NCI-H2171 (cell line): Measurements from ENCODE around the gene HSPBP1.
"Not testable (repeated sequence)": the region's sequence is repeated elsewhere in the genome, so short reads cannot be mapped to it uniquely, and the experiment has no call there.

Experiments used
- DNase-seq: peaks from one replicate; lab custom pipeline; 2025; lab: John Stamatoyannopoulos, UW

Gene HSPBP1, protein sequence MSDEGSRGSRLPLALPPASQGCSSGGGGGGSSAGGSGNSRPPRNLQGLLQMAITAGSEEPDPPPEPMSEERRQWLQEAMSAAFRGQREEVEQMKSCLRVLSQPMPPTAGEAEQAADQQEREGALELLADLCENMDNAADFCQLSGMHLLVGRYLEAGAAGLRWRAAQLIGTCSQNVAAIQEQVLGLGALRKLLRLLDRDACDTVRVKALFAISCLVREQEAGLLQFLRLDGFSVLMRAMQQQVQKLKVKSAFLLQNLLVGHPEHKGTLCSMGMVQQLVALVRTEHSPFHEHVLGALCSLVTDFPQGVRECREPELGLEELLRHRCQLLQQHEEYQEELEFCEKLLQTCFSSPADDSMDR

DNA sequence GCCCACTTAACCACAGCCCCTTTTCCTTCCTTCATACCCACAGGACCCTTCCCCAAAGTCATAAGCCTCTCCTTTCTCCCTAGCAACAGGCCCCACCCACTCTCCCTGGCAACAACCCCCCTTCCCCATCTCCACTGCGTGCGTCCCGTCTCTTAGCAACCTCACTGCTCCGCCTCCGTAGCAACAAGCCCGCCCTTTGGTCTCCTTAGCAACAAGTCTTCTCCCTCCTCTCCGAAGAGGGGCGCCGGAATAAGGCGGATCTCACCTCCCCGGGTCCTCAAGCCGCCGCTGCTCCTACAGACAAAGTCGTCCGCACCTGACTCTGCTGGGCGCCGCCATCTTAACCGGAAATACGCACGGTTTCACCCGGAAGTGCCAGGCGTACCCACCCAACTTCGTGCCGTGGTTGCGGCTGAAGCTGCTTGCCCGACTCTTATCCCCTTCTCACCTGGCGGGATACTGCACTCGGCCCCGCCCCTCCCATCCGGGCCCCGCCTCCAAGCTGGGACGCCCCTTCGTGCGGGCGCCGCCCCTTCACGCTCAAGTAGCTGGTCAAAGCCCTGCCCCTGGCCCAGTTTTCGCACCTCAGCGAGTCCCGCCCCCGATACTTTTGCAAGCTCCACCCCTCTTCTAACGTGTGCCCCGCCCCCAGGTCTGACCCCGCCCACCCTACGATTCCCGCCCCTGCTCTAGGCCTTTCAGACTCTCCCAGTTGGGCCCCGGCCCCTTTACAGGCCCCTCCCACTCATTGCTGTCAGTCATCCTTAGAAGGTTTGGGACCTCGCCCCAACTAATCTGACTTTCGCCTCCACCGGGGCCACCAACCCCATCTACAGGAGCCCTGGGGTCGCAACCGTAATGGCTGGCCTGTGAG is at the start of gene HSPBP1:
HSPBP1 (minus strand) TSS at position 341 of the 874 bp plus-strand sequence. CDS start 502 bp downstream, outside the sequence.
- DNase-seq, result peak; percentile 95

DNA sequence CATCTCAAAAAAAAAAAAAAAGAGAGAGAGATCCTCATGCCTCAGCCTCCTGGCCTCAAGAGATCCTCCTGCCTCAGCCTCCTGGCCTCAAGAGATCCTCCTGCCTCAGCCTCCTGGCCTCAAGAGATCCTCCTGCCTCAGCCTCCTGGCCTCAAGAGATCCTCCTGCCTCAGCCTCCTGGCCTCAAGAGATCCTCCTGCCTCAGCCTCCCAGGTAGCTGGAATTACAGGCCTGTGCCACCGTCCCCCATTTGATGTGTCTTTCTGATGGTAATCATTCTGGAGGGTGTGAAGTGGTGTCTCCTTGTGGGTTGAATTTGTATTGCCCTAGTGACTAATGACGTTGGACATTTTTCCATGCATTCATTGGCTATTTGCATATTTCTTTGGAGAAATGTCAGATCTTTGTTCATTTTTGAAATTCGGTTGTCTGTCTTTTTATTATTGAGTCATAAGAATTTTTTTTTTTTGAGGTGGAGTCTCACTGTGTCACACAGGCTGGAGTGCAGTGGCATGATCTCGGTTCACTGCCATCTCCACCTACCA is 48.9 kb upstream of the HSPBP1 start:
- not testable (repeated sequence) for DNase-seq

DNA sequence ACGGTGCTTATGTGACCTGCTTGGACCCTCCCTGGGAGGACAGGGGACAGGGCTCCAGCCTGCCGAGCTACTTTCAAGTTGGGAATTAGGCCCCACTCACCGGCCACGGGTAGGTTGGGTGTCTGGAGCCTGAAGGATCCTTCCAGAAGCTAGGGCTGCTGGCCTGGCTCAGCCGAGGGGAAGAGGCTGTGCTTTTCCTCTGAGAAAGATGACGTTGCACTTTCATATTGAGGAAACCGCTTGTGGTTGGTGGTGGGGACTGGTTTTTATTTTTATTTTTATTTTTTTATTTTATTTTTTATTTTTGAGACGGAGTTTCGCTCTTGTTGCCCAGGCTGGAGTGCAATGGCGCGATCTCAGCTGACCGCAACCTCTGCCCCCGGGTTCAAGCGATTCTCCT is 45.3 kb upstream of the HSPBP1 start, which contains the start of gene TMEM150B:
TMEM150B (minus strand) TSS at position 170 of the 400 bp plus-strand sequence. CDS start 4,305 bp downstream, outside the sequence.
- DNase-seq, result no peak

DNA sequence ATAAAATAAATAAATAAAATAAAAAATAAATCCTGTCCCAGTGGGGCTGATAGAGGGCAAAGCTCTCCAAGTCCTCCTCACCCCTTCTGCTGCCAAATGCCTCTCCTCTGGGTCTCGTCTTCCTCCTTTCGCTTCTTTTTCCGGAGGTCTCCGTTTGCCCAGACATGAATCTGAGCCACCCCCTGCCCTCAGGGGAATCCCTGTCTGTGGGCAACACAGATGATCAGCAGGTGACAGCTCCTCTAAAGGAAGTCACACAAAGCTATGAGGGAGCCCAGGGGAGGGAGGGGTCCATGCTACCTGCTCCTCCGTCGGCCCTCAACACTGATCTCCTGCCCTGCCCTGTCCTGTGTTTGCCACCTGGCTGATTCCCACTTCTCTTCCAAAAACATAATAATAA is 44.8 kb upstream of the HSPBP1 start:
- no peak for DNase-seq

DNA sequence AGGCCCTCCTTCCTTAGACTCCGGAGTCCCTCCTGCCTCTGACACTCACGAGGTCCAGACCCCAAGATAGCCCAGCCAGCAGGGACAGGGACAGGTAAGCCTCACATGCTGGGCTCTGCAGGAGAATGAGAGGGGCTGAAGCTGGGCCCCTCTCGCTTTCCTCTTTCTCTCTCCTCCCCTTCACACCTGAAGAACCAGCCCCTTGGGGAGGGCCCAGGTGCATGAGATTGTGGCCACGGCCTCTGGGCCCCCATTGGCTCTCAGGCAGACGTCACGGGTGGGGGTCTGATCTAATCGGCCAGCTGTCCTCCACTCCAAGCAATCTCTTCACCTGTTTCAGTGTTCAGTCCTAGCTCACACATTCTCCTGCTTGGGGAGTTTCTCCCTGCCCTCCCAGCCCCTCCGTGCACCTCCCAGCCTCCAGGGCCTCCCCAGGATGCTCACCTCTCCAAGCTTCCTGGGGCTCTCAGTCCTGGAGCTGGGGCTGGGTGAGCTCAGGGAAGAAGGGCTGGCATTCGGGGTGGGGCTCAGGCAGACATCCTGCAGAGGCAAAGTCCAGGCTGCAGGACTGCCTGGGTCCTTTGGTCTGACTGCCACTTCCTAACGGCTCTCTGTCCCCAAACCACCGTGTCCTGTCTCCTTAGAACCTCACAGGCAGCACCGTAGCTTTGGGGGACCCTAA is 42.4 kb upstream of the HSPBP1 start:
- DNase-seq, result no peak

DNA sequence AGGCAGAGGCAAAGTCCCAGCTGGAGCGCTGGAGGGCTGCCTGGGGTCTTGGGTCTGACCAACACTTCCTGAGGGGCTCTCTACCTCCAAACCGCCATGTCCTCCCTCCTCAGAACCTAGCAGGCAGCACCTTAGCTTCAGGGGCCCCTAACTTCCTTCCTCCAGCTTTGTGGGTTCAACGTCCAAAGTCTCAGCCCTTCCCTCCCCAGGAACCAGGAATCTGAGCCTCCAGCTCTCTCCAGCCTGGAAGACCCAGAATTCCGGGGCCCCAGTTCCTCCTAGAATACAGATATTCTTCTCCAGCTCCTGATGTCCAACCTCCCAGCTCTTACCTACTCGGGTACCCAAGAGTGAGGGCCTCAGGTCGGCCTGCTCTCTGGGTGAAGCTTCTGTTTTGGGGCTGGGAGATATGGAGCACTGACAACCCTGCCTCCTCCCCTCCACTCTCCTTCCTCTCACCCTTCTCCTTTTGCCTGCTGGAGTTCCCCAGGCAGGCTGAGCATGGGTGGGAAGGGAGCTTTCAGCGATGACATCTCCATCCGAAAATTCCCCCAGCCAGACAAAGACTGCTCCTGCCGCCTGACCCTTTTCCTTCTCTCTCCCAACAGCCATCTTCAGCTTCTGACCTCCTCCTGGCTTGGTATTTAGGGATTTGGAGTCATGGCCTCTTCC is 41.7 kb upstream of the HSPBP1 start:
- no peak for DNase-seq

DNA sequence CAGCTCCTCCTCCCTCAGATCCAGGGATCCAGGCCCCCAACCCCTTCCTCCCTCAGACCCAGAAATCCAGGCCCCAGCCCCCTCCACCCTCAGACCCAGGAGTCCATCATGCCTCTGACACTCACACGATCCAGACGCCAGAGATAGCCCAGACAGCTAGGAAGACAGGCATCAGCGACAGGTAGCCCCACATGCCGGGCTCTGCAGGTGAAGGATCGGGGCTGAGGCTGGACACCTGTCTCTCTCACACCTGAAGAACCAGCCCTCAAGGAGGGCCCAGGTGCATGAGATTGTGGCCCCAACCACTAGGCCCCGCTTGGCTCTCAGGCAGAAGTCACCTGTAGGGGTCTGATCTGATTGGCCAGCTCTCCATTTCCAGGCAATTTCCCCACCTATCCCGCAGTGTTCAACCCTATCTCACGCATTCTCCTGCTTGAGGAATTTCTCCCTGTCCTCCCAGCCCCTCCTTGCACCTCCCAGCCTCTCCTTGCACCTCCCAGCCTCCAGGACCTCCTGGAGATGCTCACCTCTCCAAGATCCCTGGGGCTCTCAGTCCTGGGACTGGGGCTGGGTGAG is 41.0 kb upstream of the HSPBP1 start:
- DNase-seq, result no peak

DNA sequence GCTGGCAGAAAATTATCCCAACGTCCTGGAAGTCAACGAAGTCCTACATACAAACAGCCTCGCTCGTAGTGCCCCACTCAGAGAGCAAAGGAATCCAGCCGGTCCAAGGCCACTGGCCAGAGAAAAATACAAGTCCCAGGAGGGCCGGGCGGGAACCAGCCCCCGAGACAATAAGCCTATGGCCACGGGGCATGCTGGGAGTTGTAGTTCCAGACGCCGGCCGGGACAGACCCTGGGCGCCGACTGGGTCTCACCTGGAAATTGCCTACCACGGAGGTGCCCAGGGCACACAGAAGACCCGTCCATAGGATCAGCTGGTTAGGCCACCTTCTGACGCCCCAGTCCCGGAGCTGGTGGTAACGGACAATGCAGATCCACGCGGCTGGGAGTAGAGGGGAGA is 39.9 kb upstream of the HSPBP1 start:
- DNase-seq, result no peak

DNA sequence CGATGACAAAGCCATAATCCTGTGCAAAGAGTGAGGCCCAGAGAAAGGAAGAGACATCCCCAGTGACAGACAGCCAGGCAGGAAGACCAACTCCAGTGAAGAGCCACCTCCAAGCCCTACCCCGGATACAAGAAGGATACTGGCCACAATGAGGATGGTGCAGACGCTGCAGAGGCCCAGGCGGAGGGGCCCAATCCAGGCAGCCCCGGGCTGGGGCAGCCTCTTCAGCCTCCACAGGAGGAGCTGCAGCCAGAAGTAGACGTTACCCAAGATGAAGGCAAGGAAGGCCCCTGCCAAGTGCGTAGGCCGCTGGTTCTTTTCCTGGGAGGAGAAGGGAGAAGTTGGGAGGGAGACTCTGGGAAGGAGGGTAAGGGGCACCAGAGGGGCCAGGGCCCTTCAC is 36.7 kb upstream of the HSPBP1 start:
- no peak for DNase-seq

DNA sequence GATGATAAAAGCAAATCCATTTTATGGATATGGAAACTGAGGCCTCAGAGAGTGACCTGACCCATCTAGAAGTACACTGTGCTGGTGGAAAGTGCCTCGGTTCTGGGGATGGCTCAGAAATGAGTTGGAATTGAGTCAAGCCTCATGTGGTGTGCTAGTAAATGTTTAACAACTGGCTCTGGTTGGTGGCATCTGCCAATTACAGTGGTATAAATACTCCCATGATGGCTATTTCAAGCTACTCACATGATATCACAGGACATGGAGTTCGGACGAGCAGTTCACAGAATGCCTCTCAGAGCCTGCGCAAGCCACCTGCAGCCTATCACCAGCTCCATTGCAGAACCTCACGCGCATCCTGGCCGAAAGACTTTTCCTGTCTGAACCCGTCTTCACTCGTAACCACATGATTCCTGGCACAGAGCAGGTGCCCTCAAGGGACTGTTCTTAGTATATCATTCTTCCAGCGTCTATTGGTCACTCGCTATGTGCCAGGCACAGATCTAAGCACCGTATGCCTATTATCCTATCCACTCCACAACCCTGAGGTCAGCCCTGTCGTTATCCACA is 36.1 kb upstream of the HSPBP1 start:
- no peak for DNase-seq

DNA sequence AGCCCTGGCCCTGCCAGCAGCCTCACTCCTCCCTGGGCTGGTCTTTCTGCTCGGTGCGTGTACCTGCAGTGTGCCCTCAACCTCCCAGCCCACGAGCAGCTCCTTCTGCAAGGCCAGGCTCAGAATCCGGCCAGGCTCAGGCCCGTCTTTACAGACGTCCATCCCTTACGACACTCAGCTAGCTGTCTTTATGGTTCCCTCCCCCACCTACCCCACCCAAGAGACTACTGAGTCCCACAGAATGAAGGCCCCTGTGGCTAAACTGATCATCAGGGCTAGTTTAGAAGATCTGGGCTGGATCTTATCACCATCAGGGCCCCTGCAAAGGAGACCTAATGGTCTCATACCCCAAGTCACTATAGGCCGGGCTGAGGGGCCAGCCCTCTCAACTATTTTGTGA is 34.5 kb upstream of the HSPBP1 start:
- DNase-seq, result no peak

DNA sequence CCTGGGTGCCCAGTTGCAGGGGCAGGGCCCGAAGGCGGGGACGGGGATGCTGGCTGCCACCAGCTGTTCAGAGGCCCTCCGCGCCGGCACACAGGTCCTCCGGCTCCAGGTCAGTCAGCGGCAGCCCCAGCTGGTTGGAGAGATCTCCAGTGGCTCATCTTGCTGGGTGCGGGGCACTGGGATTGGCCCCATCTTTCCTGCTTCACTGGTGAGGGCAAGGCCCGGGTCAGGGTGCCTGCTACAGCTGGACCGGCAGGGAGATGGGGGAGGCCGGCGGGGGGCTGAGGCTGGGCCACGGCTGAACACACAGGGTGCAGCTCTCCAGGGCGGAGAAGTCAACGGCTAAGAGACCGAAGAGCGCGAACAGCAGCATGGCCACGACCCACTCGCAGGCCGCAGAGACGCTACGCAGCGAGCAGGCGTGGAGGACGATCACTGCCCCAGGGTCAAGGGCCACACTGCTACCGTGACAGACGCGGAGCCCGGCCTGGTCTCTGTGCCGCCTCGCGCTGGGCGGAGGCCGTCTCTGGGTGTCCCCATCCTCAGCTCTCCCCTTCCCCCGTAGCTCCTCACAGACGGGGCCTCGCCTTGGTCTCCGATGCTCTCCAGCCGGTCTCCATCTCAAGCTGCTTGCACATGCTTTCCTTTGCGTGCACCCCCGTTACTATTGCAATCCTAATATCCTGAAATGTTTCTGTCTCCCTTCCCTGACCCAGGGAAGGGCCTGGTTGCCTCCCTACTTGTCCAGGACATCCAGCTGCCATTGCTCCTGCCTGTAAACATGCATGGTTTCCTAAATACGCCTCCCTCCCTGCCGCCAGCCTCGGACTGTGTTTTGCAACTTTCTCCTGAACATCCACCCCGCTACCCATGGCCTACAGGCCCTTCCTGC is 33.0 kb upstream of the HSPBP1 start:
- DNase-seq, result no peak

DNA sequence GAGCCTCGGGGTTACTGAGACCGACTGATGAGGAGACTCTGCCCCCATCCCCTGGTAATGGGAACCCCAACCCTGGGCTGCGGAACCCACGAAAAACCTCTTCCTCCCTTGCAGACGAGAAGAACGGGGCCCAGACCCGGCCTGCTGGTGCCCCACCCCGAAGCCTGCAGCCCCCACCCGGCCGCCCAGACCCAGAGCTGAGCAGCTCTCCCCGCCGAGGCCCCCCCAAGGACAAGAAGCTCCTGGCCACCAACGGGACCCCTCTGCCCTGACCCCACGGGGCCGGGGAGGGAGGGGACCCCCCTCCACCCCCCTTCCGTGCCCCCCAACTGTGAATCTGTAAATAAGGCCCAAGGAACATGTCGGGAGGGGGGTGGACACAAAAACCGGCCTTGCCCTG is 31.9 kb upstream of the HSPBP1 start:
- DNase-seq, result no peak

DNA sequence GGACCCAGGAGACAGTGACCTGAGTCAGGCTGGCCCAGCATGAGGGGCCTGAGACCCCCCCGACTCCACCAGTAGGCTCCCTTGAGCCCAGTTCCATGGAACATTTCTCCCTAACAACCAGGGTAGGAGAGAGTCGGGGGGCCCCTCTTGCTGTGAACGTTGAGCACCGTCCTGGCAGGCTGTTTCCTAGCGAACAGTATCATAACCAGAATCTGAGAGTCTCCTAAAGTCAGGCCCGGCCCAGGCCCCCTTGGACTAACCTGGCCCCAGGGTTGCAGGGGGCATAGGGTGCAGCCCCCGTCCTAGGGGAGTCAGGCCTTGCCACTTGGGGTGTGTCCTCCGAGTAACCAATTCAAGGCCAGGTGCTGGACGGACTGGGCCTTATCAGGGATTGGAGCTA is 31.5 kb upstream of the HSPBP1 start:
- no peak for DNase-seq

DNA sequence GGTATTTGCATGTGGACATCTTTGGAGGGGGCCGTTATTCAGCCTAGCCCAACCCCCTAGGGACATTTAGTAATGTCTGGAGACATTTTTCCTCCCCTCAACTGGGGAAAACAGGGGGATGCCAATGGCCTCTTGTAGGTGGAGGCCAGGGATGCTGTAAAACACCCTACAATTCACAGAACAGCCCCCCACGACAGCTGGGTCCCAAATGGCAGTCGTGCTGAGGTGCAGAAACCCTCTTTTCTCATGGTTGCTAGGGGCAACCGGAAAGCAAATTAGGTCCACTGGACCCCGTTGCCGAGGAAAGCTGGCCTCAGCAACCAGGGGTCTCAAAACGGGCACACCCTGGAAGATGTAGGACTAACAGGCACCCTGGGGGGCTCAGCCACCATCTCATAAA is 30.6 kb upstream of the HSPBP1 start:
- no peak for DNase-seq

DNA sequence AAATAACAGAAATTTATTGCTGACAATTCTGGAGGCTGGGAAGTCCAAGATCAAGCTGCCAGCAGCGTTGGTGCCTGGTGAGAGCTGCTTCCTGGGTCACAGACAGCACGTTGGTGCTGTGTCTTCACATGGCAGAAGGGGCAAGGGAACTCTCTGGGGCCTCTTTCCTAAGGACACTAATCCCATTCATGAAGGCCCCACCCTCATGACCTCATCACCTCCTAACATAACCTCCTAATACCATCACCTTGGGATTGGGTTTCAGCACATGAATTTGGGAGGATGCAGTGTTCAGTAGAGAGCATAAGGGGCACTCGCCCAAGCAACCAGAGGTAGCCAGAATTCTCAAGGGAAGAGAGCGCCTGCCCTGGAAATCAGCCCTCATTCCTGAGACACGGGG is 29.5 kb upstream of the HSPBP1 start:
- DNase-seq, result no peak

DNA sequence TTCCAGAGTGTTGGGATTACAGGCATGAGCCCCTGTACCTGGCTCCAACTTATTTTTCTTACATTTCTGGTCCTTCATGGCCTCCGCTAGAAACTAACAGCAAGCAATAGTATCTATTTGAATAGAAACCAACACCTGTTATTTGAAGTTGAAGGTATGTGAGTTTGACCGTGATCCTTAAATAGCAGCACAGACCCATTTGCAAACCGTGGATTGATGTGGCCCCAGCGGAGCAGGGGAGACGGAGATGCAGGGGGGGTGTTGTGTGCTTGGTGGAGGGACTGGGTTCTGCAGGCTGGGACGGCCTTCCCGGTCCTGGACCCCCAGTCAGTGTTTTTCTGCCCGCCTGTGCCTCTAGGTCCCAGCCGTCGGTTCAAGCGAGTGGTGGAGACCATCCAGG is 28.4 kb upstream of the HSPBP1 start:
- no peak for DNase-seq

DNA sequence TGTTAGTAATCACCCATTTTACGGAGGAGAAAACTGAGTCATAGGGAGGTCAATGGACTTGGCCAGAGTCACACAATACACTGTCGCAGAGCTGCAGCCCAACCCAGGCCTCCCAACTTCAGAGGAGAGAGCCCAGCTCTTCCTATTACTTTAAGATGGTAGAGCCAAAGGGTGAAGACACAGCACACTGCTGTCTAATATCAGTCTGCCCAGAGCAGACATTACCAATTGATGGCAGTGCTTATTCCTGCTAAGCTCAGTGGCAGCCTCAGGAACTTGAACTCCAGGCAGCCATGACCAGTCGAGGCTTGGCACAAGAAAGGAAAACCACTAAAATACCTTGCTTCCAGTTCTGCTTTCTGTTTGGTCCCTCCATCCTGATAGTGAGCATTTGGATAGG is 26.8 kb upstream of the HSPBP1 start:
- DNase-seq, result no peak

DNA sequence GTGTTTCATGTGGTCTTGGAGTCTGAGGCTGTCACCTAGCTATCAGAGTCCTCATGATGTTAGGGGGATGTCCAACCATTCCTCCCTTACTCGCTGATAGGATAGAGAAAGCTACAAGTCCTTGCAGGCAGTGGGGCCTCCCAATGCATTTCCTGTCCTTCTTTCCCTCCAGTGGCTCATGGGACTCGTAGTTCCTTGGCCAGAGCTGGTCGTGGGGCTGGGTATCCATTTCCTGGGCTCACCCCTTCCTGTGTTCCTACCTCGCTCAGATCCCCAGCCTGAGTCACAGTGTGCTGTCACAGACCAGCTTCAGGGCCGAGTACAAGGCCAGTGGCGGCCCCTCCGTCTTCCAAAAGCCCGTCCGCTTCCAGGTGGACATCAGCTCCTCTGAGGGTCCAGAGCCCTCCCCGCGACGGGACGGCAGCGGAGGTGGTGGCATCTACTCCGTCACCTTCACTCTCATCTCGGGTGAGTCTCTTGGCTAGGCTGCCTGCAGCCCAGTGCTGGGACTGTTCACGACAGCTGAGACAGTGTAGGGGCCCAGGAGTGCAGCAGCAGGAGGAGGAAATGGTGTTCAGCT is 26.2 kb upstream of the HSPBP1 start:
- DNase-seq, result no peak

DNA sequence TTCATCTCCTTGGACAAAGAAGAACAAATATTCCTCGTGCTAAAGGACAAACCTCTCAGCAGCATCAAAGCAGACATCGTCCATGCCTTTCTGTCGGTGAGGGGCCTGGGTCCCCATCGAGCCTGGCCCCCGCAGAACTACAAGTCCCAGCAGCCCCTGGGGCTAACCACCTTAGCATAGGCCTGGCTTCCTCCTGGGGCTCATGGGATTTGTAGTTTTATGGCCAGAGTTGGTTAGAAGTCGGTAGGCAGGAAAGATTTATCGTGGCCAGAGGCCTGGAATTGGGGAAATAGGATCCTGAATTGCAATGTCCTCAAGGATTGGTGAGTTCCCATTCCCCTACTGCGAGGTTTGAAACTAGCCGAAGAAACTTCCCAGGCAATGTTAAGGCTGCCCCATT is 25.6 kb upstream of the HSPBP1 start:
- peak; percentile 12 for DNase-seq
